Left renal cortex interstitium (tissue), 4 donors: Measurements from ENCODE around the gene PTPRU. TPM values are rescaled to one million over a fixed set of nuclear protein-coding genes. Genes with fewer than 3 reads are reported as not detected.

Source experiments
- DNase-seq, 4 donors: peaks; one replicate each; pipeline ENCODE4 v3.0.0-alpha.2; 2013; ENCODE audit warnings: low read depth in 4 of 4, low spot score in 2 of 4, missing footprints in 1 of 4
- polyA plus RNA-seq, 4 donors: library from polyadenylated mRNA; unstranded; fragments of 120-200 nt; gene quantifications; one replicate each; pipeline ENCODE4 v1.2.1, GENCODE V29; 2013; ENCODE audit not compliant: insufficient read length in 4 of 4

PTPRU gene
- 10 to 100 TPM; 13.0 to 19.2 (median 14.5) TPM for polyA plus RNA-seq

- DNase-seq = peak in 1 of 4 donors; percentile 63
Observed at GRCh38 chr1:29235955-29236711, at the start of gene PTPRU. Gene PTPRU, plus strand, starts transcription at chr1:29236522. Its CDS starts 123 bp downstream, at chr1:29236645.

- DNase-seq = no peak
Observed at GRCh38 chr1:29186707-29187106, 49.6 kb upstream of the PTPRU start.

- DNase-seq = no peak
Observed at GRCh38 chr1:29190718-29191117, 45.6 kb upstream of the PTPRU start.

- no peak for DNase-seq
Observed at GRCh38 chr1:29193879-29194455, 42.4 kb upstream of the PTPRU start.

- no peak for DNase-seq
Observed at GRCh38 chr1:29195881-29196291, 40.4 kb upstream of the PTPRU start.

GRCh38 chr1:29196863-29197589 is 39.3 kb upstream of the PTPRU start:
- no peak for DNase-seq

GRCh38 chr1:29197590-29197924 is 38.8 kb upstream of the PTPRU start:
- DNase-seq = no peak

- no peak for DNase-seq
Observed at GRCh38 chr1:29197993-29198392, 38.3 kb upstream of the PTPRU start.

- DNase-seq = no peak
Observed at GRCh38 chr1:29200906-29201594, 35.3 kb upstream of the PTPRU start.

- DNase-seq = no peak
Observed at GRCh38 chr1:29201595-29202051, 34.7 kb upstream of the PTPRU start.

GRCh38 chr1:29202053-29202452 is 34.3 kb upstream of the PTPRU start:
- no peak for DNase-seq

- peak; percentile 58 to 91 (median 82) for DNase-seq
Observed at GRCh38 chr1:29202584-29203340, 33.6 kb upstream of the PTPRU start.

- no peak for DNase-seq
Observed at GRCh38 chr1:29208442-29208841, 27.9 kb upstream of the PTPRU start.

- DNase-seq = no peak
Observed at GRCh38 chr1:29209173-29209572, 27.1 kb upstream of the PTPRU start.

GRCh38 chr1:29210278-29211085 is 25.8 kb upstream of the PTPRU start:
- DNase-seq = no peak

- no peak for DNase-seq
Observed at GRCh38 chr1:29211086-29212030, 25.0 kb upstream of the PTPRU start.

- DNase-seq = no peak
Observed at GRCh38 chr1:29213055-29213454, 23.3 kb upstream of the PTPRU start.

- DNase-seq = no peak
Observed at GRCh38 chr1:29217633-29218032, 18.7 kb upstream of the PTPRU start.
